Adrenal gland (tissue), 12 donors: ENCODE results near the gene CCNT1. TPM values are rescaled to one million over a fixed set of nuclear protein-coding genes. Genes with fewer than 3 reads are reported as not detected.
"Not testable (repeated sequence)": the region's sequence is repeated elsewhere in the genome, so short reads cannot be mapped to it uniquely, and the experiment has no call there.

Experiments used
- DNase-seq, 7 donors: peaks; one replicate each; pipeline ENCODE4 v3.0.0-alpha.2; 2019 to 2020
- H3K27ac ChIP-seq, 5 donors: fragments of 200-600 bp; sonication (generic) in 4 of 5; 1 replicate in 3 of 5; 2 replicates in 2 of 5; pipeline versions ENCODE4 v1.5.1 to v1.8.0; 2016 to 2020; ENCODE audit warnings: mild to moderate bottlenecking in 1 of 5
- H3K27me3 ChIP-seq: fragments of 200-600 bp; 2 replicates; pipeline ENCODE4 v1.8.0; 2021
- H3K36me3 ChIP-seq, 2 donors: fragments of 200-600 bp; replicated peaks in 1 of 2; 1 replicate in 1 of 2; 2 replicates in 1 of 2; pipeline versions ENCODE4 v1.5.1 to v1.8.0; 2018 to 2022
- H3K4me1 ChIP-seq, 2 donors: fragments of 200-600 bp; replicated peaks in 1 of 2; 1 replicate in 1 of 2; 2 replicates in 1 of 2; pipeline versions ENCODE4 v1.5.1 to v1.8.0; 2018 to 2021
- H3K4me3 ChIP-seq, 4 donors: fragments of 200-600 bp; sonication (generic) in 3 of 4; one replicate each; pipeline ENCODE4 v1.5.1; 2016 to 2018
- H3K9me3 ChIP-seq, 3 donors: fragments of 200-600 bp; sonication (generic) in 1 of 3; replicated peaks in 1 of 3; 1 replicate in 2 of 3; 2 replicates in 1 of 3; pipeline versions ENCODE4 v1.5.1 to v1.8.0; 2016 to 2021
- POLR2A ChIP-seq, 2 donors: fragments of 450-650 bp; IDR thresholded peaks; one replicate each; pipeline ENCODE4 v1.6.1; 2017; ENCODE audit warnings: antibody characterized with exemption in 2 of 2, mild to moderate bottlenecking in 2 of 2, moderate library complexity in 1 of 2
- WGBS, 4 donors: extraction: QIAGEN DNeasy Blood & Tissue Kit in 2 of 4; methylation state at CpG; one replicate each; pipeline versions ENCODE4 v1.1.5 to v1.1.7; 2013 to 2017; 5-methylcytosine and 5-hydroxymethylcytosine counted together
- intact Hi-C, 2 donors: fragments of 100-400 bp; cut with DNase I; formaldehyde crosslinking; loops; one replicate each; pipeline versions ENCODE4 v1.14.1 to v1.15.0; 2022 to 2023
- polyA plus RNA-seq, 3 donors: library from polyadenylated mRNA; stranded (reverse); fragments of 200-250 nt in 2 of 3; fragments of 350-450 nt in 1 of 3; fragmentation: Illumina TruSeq in 1 of 3; extraction: RNeasy Lipid Tissue Mini Kit (QIAGEN cat#74804) in 1 of 3; gene quantifications; one replicate each; pipeline ENCODE4 v1.2.3, GENCODE V29; 2013 to 2014
- total RNA-seq, 9 donors: library from RNA; depleted of rRNA in 4 of 9; stranded (reverse); fragments of >200 nt in 4 of 9; fragments of 120-200 nt in 1 of 9; fragmentation: NEBNext Ultra II Directional in 1 of 9; extraction: Animal tissue kit (Norgen Biotek cat#: 25700) in 1 of 9; gene quantifications; one replicate each; pipeline versions ENCODE4 v1.1.0 to v1.2.4, GENCODE V29; 2013 to 2023
- TF ChIP-seq, protein P1 (sequence below), 6 experiments: fragments of 450-650 bp in 4 of 6; fragments of 200-600 bp in 2 of 6; sonication (generic) in 1 of 6; IDR thresholded peaks; 1 replicate in 5 of 6; 2 replicates in 1 of 6; pipeline versions ENCODE4 v1.5.1 to v1.8.0; 2016 to 2021; ENCODE audit warnings: antibody characterized with exemption in 6 of 6, mild to moderate bottlenecking in 2 of 6, moderate library complexity in 1 of 6
- donor health status: healthy with polysubstance abuse.
- donor health status: Bipolar disorder and iron deficiency.
- donor health status: DM: yes; HTN: yes; CAD: no.
- donor health status: DM: no; HTN: no; CAD: no.
- donor health status: DM: no; HTN: no; CAD: no.
- donor health status: DM: yes; HTN: yes; CAD: no.

The CCNT1 gene
- total and polyA plus RNA-seq, 12 donors: 5.4 to 49.6 (median 24.9) TPM

DNA sequence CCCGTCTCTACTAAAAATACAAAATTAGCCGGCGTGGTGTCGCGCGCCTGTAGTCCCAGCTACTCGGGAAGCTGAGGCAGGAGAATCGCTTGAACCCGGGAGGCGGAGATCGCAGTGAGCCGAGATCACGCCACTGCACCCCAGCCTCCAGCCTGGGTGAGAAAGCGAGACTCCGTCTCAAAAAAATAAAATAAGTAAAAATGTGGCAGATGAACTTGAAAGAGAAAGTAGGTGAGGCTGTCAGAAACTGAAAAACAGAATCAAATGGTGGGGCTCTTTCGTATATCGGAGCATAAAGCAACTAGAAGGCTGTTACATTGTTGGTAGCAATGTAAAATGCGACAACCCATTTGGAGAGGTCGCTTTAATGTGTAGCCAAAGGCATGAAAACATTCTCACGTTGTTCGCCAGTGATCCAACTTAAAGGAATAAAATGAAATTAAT is 767 bp upstream of the CCNT1 start:
- peak overlapping the region; percentile 16 to 69 (median 64) for H3K4me3 ChIP-seq
- H3K27me3 ChIP-seq: no peaks in the 10 kb centered on the region
- H3K36me3 ChIP-seq: peaks cover 0 to 17% of the 10 kb centered on the region in 2 donors
- H3K4me1 ChIP-seq: peaks cover 14 to 32% of the 10 kb centered on the region in 2 donors
- H3K27ac ChIP-seq: peak overlapping the region; percentile 66 to 97 (median 95)
- H3K9me3 ChIP-seq: no peaks in the 10 kb centered on the region
- intact Hi-C loops: no loop called here
- TF ChIP-seq, protein P1, sequence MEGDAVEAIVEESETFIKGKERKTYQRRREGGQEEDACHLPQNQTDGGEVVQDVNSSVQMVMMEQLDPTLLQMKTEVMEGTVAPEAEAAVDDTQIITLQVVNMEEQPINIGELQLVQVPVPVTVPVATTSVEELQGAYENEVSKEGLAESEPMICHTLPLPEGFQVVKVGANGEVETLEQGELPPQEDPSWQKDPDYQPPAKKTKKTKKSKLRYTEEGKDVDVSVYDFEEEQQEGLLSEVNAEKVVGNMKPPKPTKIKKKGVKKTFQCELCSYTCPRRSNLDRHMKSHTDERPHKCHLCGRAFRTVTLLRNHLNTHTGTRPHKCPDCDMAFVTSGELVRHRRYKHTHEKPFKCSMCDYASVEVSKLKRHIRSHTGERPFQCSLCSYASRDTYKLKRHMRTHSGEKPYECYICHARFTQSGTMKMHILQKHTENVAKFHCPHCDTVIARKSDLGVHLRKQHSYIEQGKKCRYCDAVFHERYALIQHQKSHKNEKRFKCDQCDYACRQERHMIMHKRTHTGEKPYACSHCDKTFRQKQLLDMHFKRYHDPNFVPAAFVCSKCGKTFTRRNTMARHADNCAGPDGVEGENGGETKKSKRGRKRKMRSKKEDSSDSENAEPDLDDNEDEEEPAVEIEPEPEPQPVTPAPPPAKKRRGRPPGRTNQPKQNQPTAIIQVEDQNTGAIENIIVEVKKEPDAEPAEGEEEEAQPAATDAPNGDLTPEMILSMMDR (IDR thresholded peaks at IDR 0.05): no peak
- no peak for TF ChIP-seq POLR2A (IDR thresholded peaks at IDR 0.05)
- WGBS, 4 donors: 8 to 14% (median 13%) methylated on average over 21 of the region's 21 CpGs
- DNase-seq: no peak

DNA sequence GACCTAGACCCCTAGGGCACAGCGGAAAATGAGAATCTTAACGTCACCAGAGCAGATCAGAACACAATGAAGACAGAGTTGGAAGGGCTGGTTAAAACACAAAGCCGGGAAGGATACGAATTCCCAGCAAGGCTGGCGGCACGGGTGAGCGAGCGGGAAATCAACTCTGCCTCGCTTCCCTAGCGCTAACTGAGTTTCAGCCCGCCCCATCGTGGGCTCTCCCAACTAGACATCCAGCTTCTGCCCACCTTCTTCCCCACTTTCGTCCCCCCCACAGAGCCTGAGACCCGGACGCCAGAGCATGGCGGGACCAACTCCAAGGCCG is 377 bp downstream of the CCNT1 start:
- Histone ChIP-seq H3K27ac (peak overlapping the region; percentile 73 to 97 (median 95)), H3K4me1 (peaks cover 14 to 32% of the 10 kb centered on the region in 2 donors), H3K4me3 (peak overlapping the region; percentile 20 to 69 (median 66)), H3K36me3 (peaks cover 0 to 28% of the 10 kb centered on the region in 2 donors), H3K27me3 (no peaks in the 10 kb centered on the region), H3K9me3 (no peaks in the 10 kb centered on the region)
- intact Hi-C loops: no loop called here
- no peak for DNase-seq
- WGBS, 4 donors: 0 to 1% (median 0%) methylated on average over 8 to 17 of the region's 17 CpGs
- TF ChIP-seq, protein P1 (IDR thresholded peaks at IDR 0.05): no peak
- TF ChIP-seq POLR2A (IDR thresholded peaks at IDR 0.05): no peak

DNA sequence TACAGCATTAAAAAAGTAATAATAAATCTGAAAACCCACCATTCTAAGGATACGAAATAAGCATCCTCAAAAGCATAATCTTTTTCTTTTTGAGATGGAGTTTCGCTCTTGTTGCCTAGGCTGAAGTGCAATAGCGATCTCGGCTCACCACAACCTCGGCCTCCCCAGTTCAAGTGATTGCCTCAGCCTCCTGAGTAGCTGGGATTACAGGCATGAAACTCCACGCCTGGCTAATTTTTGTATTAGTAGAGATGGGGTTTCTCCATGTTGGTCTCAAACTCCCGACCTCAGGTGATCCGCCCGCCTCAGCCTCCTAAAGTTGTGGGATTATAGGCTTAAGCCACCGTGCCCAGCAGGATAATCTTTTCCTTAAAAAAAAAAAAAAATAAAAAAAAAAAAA is 4.3 kb downstream of the CCNT1 start:
- peaks cover 14 to 47% of the 10 kb centered on the region in 2 donors for H3K4me1 ChIP-seq

DNA sequence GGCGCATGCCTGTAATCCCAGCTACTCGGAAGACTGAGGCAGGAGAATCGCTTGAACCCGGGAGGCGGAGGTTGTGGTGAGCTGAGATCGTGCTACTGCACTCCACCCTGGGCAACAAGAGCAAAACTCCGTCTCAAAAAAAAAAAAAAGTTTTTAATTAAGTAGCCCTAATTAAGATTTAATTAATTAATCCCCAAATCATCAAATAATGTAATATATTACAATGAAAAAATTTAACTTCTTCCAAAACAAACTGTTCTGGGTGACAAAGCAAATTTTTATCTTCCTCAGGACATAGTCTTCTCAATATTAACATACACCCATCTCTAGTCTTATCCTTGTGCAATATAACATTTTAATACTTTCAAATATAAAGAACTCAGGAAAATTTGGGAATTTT is 17.7 kb downstream of the CCNT1 start:
- H3K9me3 ChIP-seq, intact Hi-C loops, H3K27ac ChIP-seq, H3K4me1 ChIP-seq, DNase-seq, H3K4me3 ChIP-seq, H3K27me3 ChIP-seq: not testable (repeated sequence)
- H3K36me3 ChIP-seq: peaks cover 0 to 74% of the 10 kb centered on the region in 2 donors
- 96 to 99% (median 97%) methylated on average over 7 of the region's 7 CpGs for WGBS, 4 donors

More for the DNA sequence above, 4.3 kb downstream of the CCNT1 start:
- WGBS, 4 donors: 96 to 97% (median 97%) methylated on average over 10 of the region's 10 CpGs
- Histone ChIP-seq H3K4me3 (no peak overlapping the region), H3K9me3 (no peaks in the 10 kb centered on the region), H3K27me3 (no peaks in the 10 kb centered on the region), H3K27ac (no peak overlapping the region), H3K36me3 (peaks cover 0 to 50% of the 10 kb centered on the region in 2 donors)
- TF ChIP-seq POLR2A (IDR thresholded peaks at IDR 0.05): no peak
- TF ChIP-seq, protein P1 (IDR thresholded peaks at IDR 0.05): no peak
- intact Hi-C loops: no loop called here
- no peak for DNase-seq

DNA sequence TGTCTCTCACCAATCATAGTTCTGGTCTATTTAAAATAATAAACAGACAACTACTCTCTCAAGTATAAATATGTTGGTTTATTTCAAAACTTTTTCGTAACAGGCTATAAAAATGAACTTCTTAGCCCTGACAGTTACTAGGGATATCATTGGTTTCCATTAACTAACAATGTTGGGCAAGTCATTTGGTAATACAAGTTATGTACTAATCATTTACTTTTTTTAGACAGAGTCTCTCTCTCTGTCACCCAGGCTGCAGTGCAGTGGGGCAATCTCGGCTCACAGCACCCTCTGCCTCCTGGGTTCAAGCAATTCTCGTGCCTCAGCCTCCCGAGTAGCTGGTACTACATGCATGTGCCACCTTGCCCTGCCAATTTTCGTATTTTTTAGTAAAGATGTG is 19.9 kb downstream of the CCNT1 start:
- WGBS, 4 donors: 93 to 94% (median 93%) methylated on average over 5 of the region's 5 CpGs
- TF ChIP-seq, protein P1 (IDR thresholded peaks at IDR 0.05): no peak
- TF ChIP-seq POLR2A (IDR thresholded peaks at IDR 0.05): no peak
- intact Hi-C loops: no loop called here
- H3K4me3 ChIP-seq: no peak overlapping the region
- DNase-seq: no peak
- H3K9me3 ChIP-seq: no peaks in the 10 kb centered on the region
- peaks cover 0 to 69% of the 10 kb centered on the region in 2 donors for H3K36me3 ChIP-seq
- no peak overlapping the region for H3K27ac ChIP-seq
- H3K4me1 ChIP-seq: no peaks in the 10 kb centered on the region
- no peaks in the 10 kb centered on the region for H3K27me3 ChIP-seq
